Ascending aorta (tissue), 2 donors: ENCODE measurements around the gene SWT1. TPM values are rescaled to one million over a fixed set of nuclear protein-coding genes. Genes with fewer than 3 reads are reported as not detected.
"Not testable (repeated sequence)": the region's sequence is repeated elsewhere in the genome, so short reads cannot be mapped to it uniquely, and the experiment has no call there.

Experiments
- DNase-seq, 2 donors: peaks; one replicate each; pipeline ENCODE4 v3.0.0-alpha.2; 2019; ENCODE audit warnings: low spot score in 2 of 2
- H3K27ac ChIP-seq, 2 donors: fragments of 200-600 bp; sonication (generic); one replicate each; pipeline ENCODE4 v1.5.1; 2016 to 2017; ENCODE audit warnings: mild to moderate bottlenecking in 1 of 2
- H3K27me3 ChIP-seq: fragments of 200-600 bp; sonication (generic); one replicate; pipeline ENCODE4 v1.5.1; 2017
- H3K36me3 ChIP-seq, 2 donors: fragments of 200-600 bp; sonication (generic); one replicate each; pipeline ENCODE4 v1.5.1; 2016
- H3K4me1 ChIP-seq, 2 donors: fragments of 200-600 bp; sonication (generic); one replicate each; pipeline ENCODE4 v1.5.1; 2016 to 2017; ENCODE audit warnings: mild to moderate bottlenecking in 1 of 2
- H3K4me3 ChIP-seq, 2 donors: fragments of 200-600 bp; sonication (generic); one replicate each; pipeline ENCODE4 v1.5.1; 2016 to 2017; ENCODE audit warnings: mild to moderate bottlenecking in 1 of 2
- H3K9me3 ChIP-seq, 2 donors: fragments of 200-600 bp; sonication (generic); one replicate each; pipeline ENCODE4 v1.5.1; 2016
- CTCF ChIP-seq, 3 experiments: fragments of 200-600 bp in 2 of 3; fragments of 450-650 bp in 1 of 3; sonication (generic) in 2 of 3; IDR thresholded peaks; one replicate each; pipeline ENCODE4 v1.5.1; 2016 to 2019; ENCODE audit warnings: antibody characterized with exemption in 3 of 3, mild to moderate bottlenecking in 1 of 3, moderate library complexity in 1 of 3
- intact Hi-C: fragments of 100-400 bp; cut with DNase I; formaldehyde crosslinking; loops from one replicate; pipeline ENCODE4 v1.15.1; 2023
- total RNA-seq: library from RNA; depleted of rRNA; stranded (reverse); fragments of >200 nt; gene quantifications from one replicate; pipeline ENCODE4 v1.1.0, GENCODE V29; 2016

Gene SWT1
- total RNA-seq, 1 donor from 2014 or later: 0.43 TPM

GRCh38 chr1:185228979-185229378, 72.0 kb downstream of the SWT1 start:
- H3K36me3 ChIP-seq: peaks cover 9 to 40% of the 10 kb centered on the region in 2 donors
- peaks cover 0 to 5% of the 10 kb centered on the region in 2 donors for H3K9me3 ChIP-seq
- no peak overlapping the region for H3K27ac ChIP-seq
- no peak for TF ChIP-seq CTCF (IDR thresholded peaks at IDR 0.05)
- H3K27me3 ChIP-seq: no peaks in the 10 kb centered on the region
- DNase-seq: no peak
- no peak overlapping the region for H3K4me3 ChIP-seq
- H3K4me1 ChIP-seq: no peaks in the 10 kb centered on the region
- intact Hi-C loops: no loop called here

- H3K27me3 ChIP-seq: no peaks in the 10 kb centered on the region
- H3K4me3 ChIP-seq: no peak overlapping the region
- DNase-seq: no peak
- no peaks in the 10 kb centered on the region for H3K4me1 ChIP-seq
- intact Hi-C loops: no loop called here
- peaks cover 9 to 40% of the 10 kb centered on the region in 2 donors for H3K36me3 ChIP-seq
- no peak overlapping the region for H3K27ac ChIP-seq
- H3K9me3 ChIP-seq: no peaks in the 10 kb centered on the region
- TF ChIP-seq CTCF (IDR thresholded peaks at IDR 0.05): no peak
These were observed 73.0 kb downstream of the SWT1 start for GRCh38 chr1:185229981-185230380.

GRCh38 chr1:185232874-185233273, 75.9 kb downstream of the SWT1 start:
- no peak overlapping the region for H3K4me3 ChIP-seq
- intact Hi-C loops: no loop called here
- no peak overlapping the region for H3K27ac ChIP-seq
- DNase-seq: no peak
- no peaks in the 10 kb centered on the region for H3K9me3 ChIP-seq
- peaks cover 9 to 40% of the 10 kb centered on the region in 2 donors for H3K36me3 ChIP-seq
- H3K27me3 ChIP-seq: no peaks in the 10 kb centered on the region
- no peak for TF ChIP-seq CTCF (IDR thresholded peaks at IDR 0.05)
- H3K4me1 ChIP-seq: no peaks in the 10 kb centered on the region

GRCh38 chr1:185234183-185234582, 77.2 kb downstream of the SWT1 start:
- intact Hi-C loops, H3K9me3 ChIP-seq, H3K4me1 ChIP-seq, H3K27me3 ChIP-seq, H3K4me3 ChIP-seq, H3K27ac ChIP-seq, DNase-seq: not testable (repeated sequence)
- H3K36me3 ChIP-seq: peaks cover 9 to 40% of the 10 kb centered on the region in 2 donors

GRCh38 chr1:185237176-185237575, 80.2 kb downstream of the SWT1 start:
- intact Hi-C loops, H3K4me3 ChIP-seq, H3K27ac ChIP-seq, H3K27me3 ChIP-seq, H3K4me1 ChIP-seq, H3K9me3 ChIP-seq, DNase-seq: not testable (repeated sequence)
- peaks cover 7 to 20% of the 10 kb centered on the region in 2 donors for H3K36me3 ChIP-seq

- Histone ChIP-seq H3K27me3 (no peaks in the 10 kb centered on the region), H3K9me3 (no peaks in the 10 kb centered on the region), H3K4me1 (no peaks in the 10 kb centered on the region), H3K36me3 (peaks cover 4 to 15% of the 10 kb centered on the region in 2 donors), H3K4me3 (no peak overlapping the region), H3K27ac (no peak overlapping the region)
- no peak for TF ChIP-seq CTCF (IDR thresholded peaks at IDR 0.05)
- intact Hi-C loops: no loop called here
- no peak for DNase-seq
These were observed 80.7 kb downstream of the SWT1 start for GRCh38 chr1:185237661-185238060.

- H3K36me3 ChIP-seq: peaks cover 0 to 10% of the 10 kb centered on the region in 2 donors
These were observed 81.5 kb downstream of the SWT1 start for GRCh38 chr1:185238447-185238846.

More at GRCh38 chr1:185238447-185238846, 81.5 kb downstream of the SWT1 start:
- TF ChIP-seq CTCF (IDR thresholded peaks at IDR 0.05): peak in 2 of 3 experiments; percentile 8 to 18
- no peak for DNase-seq
- Histone ChIP-seq H3K4me1 (no peaks in the 10 kb centered on the region), H3K27me3 (no peaks in the 10 kb centered on the region), H3K27ac (no peak overlapping the region), H3K4me3 (no peak overlapping the region), H3K9me3 (no peaks in the 10 kb centered on the region)
- intact Hi-C loops: no loop called here
